ENCODE results near the gene TWIST2. TPM values are rescaled to one million over a fixed set of nuclear protein-coding genes. Genes with fewer than 3 reads are reported as not detected.

The TWIST2 gene
- polyA plus RNA-seq, result not detected

GRCh38 chr2:238847841-238848690 is at the start of gene TWIST2:
Gene TWIST2, plus strand, starts transcription at chr2:238848085. Its CDS starts 131 bp downstream, at chr2:238848216.
- Mint-ChIP-seq H3K4me3 (peak within 1 kb of the TSS in 1 of 4 donors; percentile 9), H3K27me3 (peaks cover 23% of the 10 kb centered on the region), H3K27ac (no peak within 1 kb of the TSS), H3K36me3 (no peaks in the 10 kb centered on the region), H3K4me1 (no peaks in the 10 kb centered on the region), H3K9me3 (no peaks in the 10 kb centered on the region)

DNA sequence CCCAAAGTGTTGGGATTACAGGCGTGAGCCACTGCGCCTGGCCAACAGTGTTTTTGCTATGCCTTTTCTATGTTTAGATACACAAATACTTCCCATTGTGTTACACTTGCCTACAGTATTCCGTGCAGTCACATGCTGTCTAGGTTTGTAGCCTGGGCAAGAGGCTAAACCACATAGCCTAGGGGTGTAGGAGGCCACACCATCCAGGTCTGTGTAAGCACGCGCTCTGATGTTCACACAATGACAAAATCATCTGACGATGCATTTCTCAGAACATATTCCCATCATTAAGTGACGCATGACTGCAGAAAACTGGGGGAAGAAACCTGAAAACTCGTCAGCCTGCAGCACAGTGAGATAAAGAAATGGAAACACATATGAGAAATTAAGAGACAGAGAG is 46.1 kb upstream of the TWIST2 start:
- Mint-ChIP-seq H3K27ac (peak overlapping the region in 1 of 3 donors; percentile 37), H3K4me3 (no peak overlapping the region), H3K36me3 (peaks cover 3% of the 10 kb centered on the region), H3K4me1 (no peaks in the 10 kb centered on the region), H3K9me3 (no peaks in the 10 kb centered on the region), H3K27me3 (no peaks in the 10 kb centered on the region)

GRCh38 chr2:238802957-238803356 is 44.9 kb upstream of the TWIST2 start:
- H3K27me3 Mint-ChIP-seq, result no peaks in the 10 kb centered on the region
- H3K4me1 Mint-ChIP-seq, result no peaks in the 10 kb centered on the region
- H3K27ac Mint-ChIP-seq, result no peak overlapping the region
- H3K9me3 Mint-ChIP-seq, result no peaks in the 10 kb centered on the region
- no peak overlapping the region for H3K4me3 Mint-ChIP-seq
- H3K36me3 Mint-ChIP-seq, result peaks cover 3% of the 10 kb centered on the region

DNA sequence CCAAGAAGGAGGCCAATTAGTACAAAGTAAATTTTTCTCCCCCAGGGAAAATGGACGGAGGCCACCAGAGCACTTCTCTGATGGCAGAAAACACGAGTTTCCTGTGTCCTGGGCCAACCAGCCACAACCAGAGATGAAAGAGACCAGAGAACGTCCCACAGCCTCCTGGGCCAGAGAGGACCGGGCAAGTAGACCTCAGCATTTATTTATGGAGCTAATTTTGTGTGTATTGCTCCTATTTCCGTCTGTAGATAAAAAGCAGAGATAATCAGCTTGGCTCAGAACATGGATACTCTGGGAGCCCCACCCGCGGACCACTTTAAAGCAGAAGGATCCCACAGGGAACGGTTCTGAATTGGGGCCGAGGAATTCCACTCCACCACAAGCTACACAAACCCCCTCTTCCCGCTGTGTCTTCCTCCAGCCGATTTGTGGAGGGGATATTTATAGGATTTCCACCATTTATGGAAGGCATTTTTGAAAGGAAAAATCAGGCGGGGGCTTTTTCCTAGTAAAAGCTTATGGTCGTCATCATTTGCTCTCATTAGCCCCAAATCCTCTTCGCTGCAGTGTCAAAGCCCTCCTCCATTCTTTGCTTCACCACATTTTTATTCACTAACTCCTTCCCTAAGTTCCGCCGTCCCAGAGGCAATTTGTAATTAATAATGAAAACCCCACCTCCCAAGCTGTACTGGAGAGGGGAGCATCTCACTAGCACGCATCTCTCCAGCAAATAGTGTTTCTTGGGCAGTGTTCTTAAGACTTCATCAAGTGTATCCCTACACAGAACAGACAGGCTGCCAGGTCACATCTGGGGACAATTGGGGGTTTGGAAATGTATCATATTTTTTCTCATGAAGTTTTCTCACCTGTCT is 43.7 kb upstream of the TWIST2 start:
- Mint-ChIP-seq H3K36me3 (peaks cover 3% of the 10 kb centered on the region), H3K27ac (no peak overlapping the region), H3K27me3 (no peaks in the 10 kb centered on the region), H3K4me1 (no peaks in the 10 kb centered on the region), H3K9me3 (peaks cover 0 to 4% (median 0%) of the 10 kb centered on the region in 3 donors), H3K4me3 (no peak overlapping the region)

- H3K36me3 Mint-ChIP-seq, result no peaks in the 10 kb centered on the region
Measured at GRCh38 chr2:238808761-238809160, 39.1 kb upstream of the TWIST2 start.

DNA sequence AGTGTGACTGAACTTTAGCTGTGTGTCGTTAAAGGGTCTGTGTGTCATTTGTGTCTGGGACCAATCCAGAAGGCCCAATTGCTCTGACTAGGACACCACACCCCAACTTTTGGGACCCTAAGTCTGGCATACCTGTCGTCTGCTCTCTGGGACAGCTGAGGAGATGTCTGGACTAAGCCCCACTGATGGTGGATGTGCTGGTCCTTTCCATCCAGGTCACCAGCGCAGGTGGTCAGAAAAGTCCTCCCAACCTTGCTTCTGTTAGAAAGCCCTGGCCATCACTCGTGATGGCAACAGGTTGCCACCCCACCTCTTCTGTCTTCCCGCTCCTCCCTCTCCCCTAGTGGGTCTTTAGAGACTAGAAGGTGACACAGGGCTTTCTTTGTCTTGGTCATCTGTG is 37.6 kb upstream of the TWIST2 start:
- Mint-ChIP-seq H3K9me3 (peaks cover 0 to 4% (median 0%) of the 10 kb centered on the region in 3 donors), H3K27ac (no peak overlapping the region)

More at GRCh38 chr2:238808761-238809160, 39.1 kb upstream of the TWIST2 start:
- peaks cover 3% of the 10 kb centered on the region for H3K27me3 Mint-ChIP-seq
- no peak overlapping the region for H3K4me3 Mint-ChIP-seq
- H3K9me3 Mint-ChIP-seq, result peaks cover 0 to 4% (median 0%) of the 10 kb centered on the region in 3 donors
- no peaks in the 10 kb centered on the region for H3K4me1 Mint-ChIP-seq
- no peak overlapping the region for H3K27ac Mint-ChIP-seq

GRCh38 chr2:238811293-238811692 is 36.6 kb upstream of the TWIST2 start:
- Mint-ChIP-seq H3K9me3 (peaks cover 0 to 4% (median 0%) of the 10 kb centered on the region in 3 donors), H3K27me3 (peaks cover 7% of the 10 kb centered on the region), H3K27ac (peak overlapping the region in 1 of 3 donors; percentile 46), H3K36me3 (no peaks in the 10 kb centered on the region), H3K4me3 (no peak overlapping the region), H3K4me1 (no peaks in the 10 kb centered on the region)

More for the DNA sequence above, 37.6 kb upstream of the TWIST2 start:
- Mint-ChIP-seq H3K27me3 (peaks cover 7% of the 10 kb centered on the region), H3K36me3 (no peaks in the 10 kb centered on the region), H3K4me3 (no peak overlapping the region), H3K4me1 (no peaks in the 10 kb centered on the region)

DNA sequence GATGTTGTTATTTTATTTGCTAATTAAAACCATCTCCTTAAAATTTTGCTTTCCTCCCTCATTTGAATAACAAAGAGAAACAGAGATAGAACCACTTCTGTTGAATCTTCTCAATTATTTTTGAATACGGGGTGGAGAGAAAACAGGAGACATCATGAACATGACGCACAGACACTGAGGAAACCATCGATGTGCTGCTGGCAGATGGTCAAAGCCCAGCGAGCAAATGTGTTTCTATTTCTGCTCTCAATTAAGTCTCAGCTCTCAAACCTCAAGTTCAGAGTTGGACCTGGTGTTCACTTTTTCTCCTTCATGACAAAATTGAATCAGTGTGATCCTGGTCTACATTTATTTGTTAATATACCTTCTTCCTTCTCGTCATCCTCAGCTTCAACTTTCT is 36.1 kb upstream of the TWIST2 start:
- Mint-ChIP-seq H3K27me3 (peaks cover 10% of the 10 kb centered on the region), H3K36me3 (no peaks in the 10 kb centered on the region), H3K4me3 (no peak overlapping the region), H3K4me1 (no peaks in the 10 kb centered on the region), H3K9me3 (peaks cover 0 to 4% (median 0%) of the 10 kb centered on the region in 3 donors), H3K27ac (no peak overlapping the region)

GRCh38 chr2:238813109-238813508 is 34.8 kb upstream of the TWIST2 start:
- H3K27me3 Mint-ChIP-seq, result peaks cover 14% of the 10 kb centered on the region
- H3K36me3 Mint-ChIP-seq, result no peaks in the 10 kb centered on the region
- no peak overlapping the region for H3K4me3 Mint-ChIP-seq
- no peaks in the 10 kb centered on the region for H3K4me1 Mint-ChIP-seq
- H3K9me3 Mint-ChIP-seq, result peaks cover 0 to 4% (median 0%) of the 10 kb centered on the region in 3 donors
- H3K27ac Mint-ChIP-seq, result no peak overlapping the region

- peak overlapping the region in 1 of 4 donors; percentile 5 for H3K4me3 Mint-ChIP-seq
- H3K4me1 Mint-ChIP-seq, result no peaks in the 10 kb centered on the region
- H3K36me3 Mint-ChIP-seq, result no peaks in the 10 kb centered on the region
- no peak overlapping the region for H3K27ac Mint-ChIP-seq
- no peaks in the 10 kb centered on the region for H3K9me3 Mint-ChIP-seq
- peaks cover 14% of the 10 kb centered on the region for H3K27me3 Mint-ChIP-seq
Measured at GRCh38 chr2:238814815-238815214, 33.1 kb upstream of the TWIST2 start.

GRCh38 chr2:238816291-238816690 is 31.6 kb upstream of the TWIST2 start:
- Mint-ChIP-seq H3K36me3 (no peaks in the 10 kb centered on the region), H3K4me1 (no peaks in the 10 kb centered on the region), H3K27ac (no peak overlapping the region), H3K4me3 (no peak overlapping the region), H3K9me3 (peaks cover 1 to 5% (median 5%) of the 10 kb centered on the region in 3 donors), H3K27me3 (peaks cover 12% of the 10 kb centered on the region)

- H3K4me3 Mint-ChIP-seq, result no peak overlapping the region
- H3K36me3 Mint-ChIP-seq, result no peaks in the 10 kb centered on the region
- no peak overlapping the region for H3K27ac Mint-ChIP-seq
- H3K4me1 Mint-ChIP-seq, result no peaks in the 10 kb centered on the region
- H3K9me3 Mint-ChIP-seq, result peaks cover 1 to 8% (median 5%) of the 10 kb centered on the region in 3 donors
- H3K27me3 Mint-ChIP-seq, result peaks cover 14% of the 10 kb centered on the region
Measured at GRCh38 chr2:238817382-238817781, 30.5 kb upstream of the TWIST2 start.

GRCh38 chr2:238817891-238818290 is 30.0 kb upstream of the TWIST2 start:
- Mint-ChIP-seq H3K27ac (no peak overlapping the region), H3K4me1 (no peaks in the 10 kb centered on the region), H3K36me3 (no peaks in the 10 kb centered on the region), H3K27me3 (peaks cover 17% of the 10 kb centered on the region), H3K4me3 (no peak overlapping the region), H3K9me3 (peaks cover 1 to 8% (median 5%) of the 10 kb centered on the region in 3 donors)

- Mint-ChIP-seq H3K27me3 (peaks cover 19% of the 10 kb centered on the region), H3K4me1 (no peaks in the 10 kb centered on the region), H3K27ac (no peak overlapping the region), H3K9me3 (peaks cover 1 to 8% (median 5%) of the 10 kb centered on the region in 3 donors), H3K4me3 (no peak overlapping the region), H3K36me3 (no peaks in the 10 kb centered on the region)
Measured at GRCh38 chr2:238818561-238818960, 29.3 kb upstream of the TWIST2 start.

DNA sequence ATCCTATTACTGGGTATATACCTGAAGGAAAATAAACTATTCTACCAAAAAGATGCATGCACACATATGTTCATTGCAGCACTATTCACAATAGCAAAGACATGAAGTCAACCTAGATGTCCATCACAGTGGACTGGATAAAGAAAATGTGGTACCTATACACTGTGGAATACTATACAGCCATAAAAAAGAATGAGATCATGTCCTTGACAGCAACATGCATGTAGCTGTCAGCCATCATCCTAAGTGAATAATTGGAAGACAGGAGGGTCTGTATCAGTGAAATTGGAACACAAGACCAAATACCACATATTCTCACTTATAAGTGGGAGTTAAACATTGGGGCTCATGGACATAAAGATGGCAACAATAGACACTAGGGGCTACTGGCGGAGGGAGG is 27.7 kb upstream of the TWIST2 start:
- Mint-ChIP-seq H3K36me3 (no peaks in the 10 kb centered on the region), H3K27me3 (peaks cover 16% of the 10 kb centered on the region), H3K4me3 (no peak overlapping the region), H3K4me1 (no peaks in the 10 kb centered on the region), H3K9me3 (peaks cover 4 to 13% (median 13%) of the 10 kb centered on the region in 3 donors), H3K27ac (peak overlapping the region in 1 of 3 donors; percentile 73)

Data from IgD-negative memory B cell (primary cell).